Measurements from ENCODE around the gene PCSK6. TPM values are rescaled to one million over a fixed set of nuclear protein-coding genes. Genes with fewer than 3 reads are reported as not detected.
"Not testable (repeated sequence)": the region's sequence is repeated elsewhere in the genome, so short reads cannot be mapped to it uniquely, and the experiment has no call there.

Gene PCSK6
- total RNA-seq, 1 donor from 2014 or later, result 3.7 TPM

- DNase-seq (ENCODE audit: low read depth), result no peak
- H3K4me3 ChIP-seq (ENCODE audit: low read depth, low read length), result no peak overlapping the region
- TF ChIP-seq CTCF (conservative IDR thresholded peaks at IDR 0.05; ENCODE audit: low read depth, low read length), result no peak
Measured at GRCh38 chr15:101357333-101357732, 132.2 kb downstream of the PCSK6 start.

GRCh38 chr15:101356512-101357172 lies 132.9 kb downstream of the PCSK6 start:
- not testable (repeated sequence) for DNase-seq (ENCODE audit: low read depth); H3K4me3 ChIP-seq (ENCODE audit: low read depth, low read length)

- DNase-seq (ENCODE audit: low read depth), result no peak
- no peak for TF ChIP-seq CTCF (conservative IDR thresholded peaks at IDR 0.05; ENCODE audit: low read depth, low read length)
- no peak overlapping the region for H3K4me3 ChIP-seq (ENCODE audit: low read depth, low read length)
Measured at GRCh38 chr15:101355678-101356464, 133.6 kb downstream of the PCSK6 start.

GRCh38 chr15:101354891-101355623 lies 134.4 kb downstream of the PCSK6 start:
- no peak for TF ChIP-seq CTCF (conservative IDR thresholded peaks at IDR 0.05; ENCODE audit: low read depth, low read length)

GRCh38 chr15:101353240-101353639 lies 136.3 kb downstream of the PCSK6 start:
- no peak for DNase-seq (ENCODE audit: low read depth)
- H3K4me3 ChIP-seq (ENCODE audit: low read depth, low read length), result no peak overlapping the region
- no peak for TF ChIP-seq CTCF (conservative IDR thresholded peaks at IDR 0.05; ENCODE audit: low read depth, low read length)

More at GRCh38 chr15:101354891-101355623, 134.4 kb downstream of the PCSK6 start:
- no peak for DNase-seq (ENCODE audit: low read depth)
- no peak overlapping the region for H3K4me3 ChIP-seq (ENCODE audit: low read depth, low read length)

GRCh38 chr15:101351736-101352135 lies 137.8 kb downstream of the PCSK6 start:
- H3K4me3 ChIP-seq (ENCODE audit: low read depth, low read length), result no peak overlapping the region
- no peak for DNase-seq (ENCODE audit: low read depth)
- TF ChIP-seq CTCF (conservative IDR thresholded peaks at IDR 0.05; ENCODE audit: low read depth, low read length), result no peak
